ENCODE results near the gene WWOX. TPM values are rescaled to one million over a fixed set of nuclear protein-coding genes. Genes with fewer than 3 reads are reported as not detected.

WWOX gene
- total and polyA plus RNA-seq, 2 of the 13 experiments (the other 11 are each of a cell fraction or from before 2014, with no cell fraction given) = 9.1 to 37.4 TPM

DNA sequence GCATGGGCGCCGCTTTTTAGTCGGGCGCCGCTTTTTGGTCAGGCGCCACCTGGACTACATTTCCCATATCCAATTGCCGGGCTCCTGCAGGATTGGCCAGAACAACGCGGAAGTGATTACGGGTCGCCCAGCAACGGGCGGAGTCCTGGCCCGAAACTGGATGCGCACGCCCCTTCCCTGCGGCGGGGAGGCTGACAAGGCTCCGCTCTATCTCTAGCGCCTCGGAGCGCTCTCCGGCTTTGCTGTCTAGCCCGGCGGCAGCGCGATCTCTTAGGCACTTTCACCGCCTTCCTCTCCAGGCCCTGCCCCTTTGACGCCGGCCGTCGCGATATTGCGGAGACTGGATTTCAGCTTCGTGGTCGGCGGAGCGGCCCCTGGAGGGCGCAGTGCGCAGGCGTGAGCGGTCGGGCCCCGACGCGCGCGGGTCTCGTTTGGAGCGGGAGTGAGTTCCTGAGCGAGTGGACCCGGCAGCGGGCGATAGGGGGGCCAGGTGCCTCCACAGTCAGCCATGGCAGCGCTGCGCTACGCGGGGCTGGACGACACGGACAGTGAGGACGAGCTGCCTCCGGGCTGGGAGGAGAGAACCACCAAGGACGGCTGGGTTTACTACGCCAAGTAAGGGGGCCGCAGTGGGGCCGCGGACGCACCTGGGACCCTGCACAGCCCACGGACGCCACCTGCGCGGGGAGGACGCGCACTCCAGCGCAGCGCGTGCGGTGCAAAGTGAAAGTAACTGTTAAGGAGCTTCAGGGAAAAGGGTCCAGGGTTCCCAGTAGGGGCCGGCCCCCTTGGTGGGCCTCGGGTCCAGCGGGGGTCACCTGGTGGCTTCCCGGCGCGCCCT lies at the start of gene WWOX (continued):
- TF ChIP-seq, protein P1, sequence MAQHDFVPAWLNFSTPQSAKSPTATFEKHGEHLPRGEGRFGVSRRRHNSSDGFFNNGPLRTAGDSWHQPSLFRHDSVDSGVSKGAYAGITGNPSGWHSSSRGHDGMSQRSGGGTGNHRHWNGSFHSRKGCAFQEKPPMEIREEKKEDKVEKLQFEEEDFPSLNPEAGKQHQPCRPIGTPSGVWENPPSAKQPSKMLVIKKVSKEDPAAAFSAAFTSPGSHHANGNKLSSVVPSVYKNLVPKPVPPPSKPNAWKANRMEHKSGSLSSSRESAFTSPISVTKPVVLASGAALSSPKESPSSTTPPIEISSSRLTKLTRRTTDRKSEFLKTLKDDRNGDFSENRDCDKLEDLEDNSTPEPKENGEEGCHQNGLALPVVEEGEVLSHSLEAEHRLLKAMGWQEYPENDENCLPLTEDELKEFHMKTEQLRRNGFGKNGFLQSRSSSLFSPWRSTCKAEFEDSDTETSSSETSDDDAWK (CRISPR knock-in tag; IDR thresholded peaks at IDR 0.05) = no peak
- TF ChIP-seq MAFK (conservative IDR thresholded peaks at IDR 0.05 in 1 of 2, IDR thresholded peaks at IDR 0.05 in 1 of 2; ENCODE audit: low read length in 2 of 2) = no peak
- TF ChIP-seq, protein P2, sequence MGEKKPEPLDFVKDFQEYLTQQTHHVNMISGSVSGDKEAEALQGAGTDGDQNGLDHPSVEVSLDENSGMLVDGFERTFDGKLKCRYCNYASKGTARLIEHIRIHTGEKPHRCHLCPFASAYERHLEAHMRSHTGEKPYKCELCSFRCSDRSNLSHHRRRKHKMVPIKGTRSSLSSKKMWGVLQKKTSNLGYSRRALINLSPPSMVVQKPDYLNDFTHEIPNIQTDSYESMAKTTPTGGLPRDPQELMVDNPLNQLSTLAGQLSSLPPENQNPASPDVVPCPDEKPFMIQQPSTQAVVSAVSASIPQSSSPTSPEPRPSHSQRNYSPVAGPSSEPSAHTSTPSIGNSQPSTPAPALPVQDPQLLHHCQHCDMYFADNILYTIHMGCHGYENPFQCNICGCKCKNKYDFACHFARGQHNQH (CRISPR knock-in tag; IDR thresholded peaks at IDR 0.05) = peak; percentile 84
- TF ChIP-seq, protein P3, sequence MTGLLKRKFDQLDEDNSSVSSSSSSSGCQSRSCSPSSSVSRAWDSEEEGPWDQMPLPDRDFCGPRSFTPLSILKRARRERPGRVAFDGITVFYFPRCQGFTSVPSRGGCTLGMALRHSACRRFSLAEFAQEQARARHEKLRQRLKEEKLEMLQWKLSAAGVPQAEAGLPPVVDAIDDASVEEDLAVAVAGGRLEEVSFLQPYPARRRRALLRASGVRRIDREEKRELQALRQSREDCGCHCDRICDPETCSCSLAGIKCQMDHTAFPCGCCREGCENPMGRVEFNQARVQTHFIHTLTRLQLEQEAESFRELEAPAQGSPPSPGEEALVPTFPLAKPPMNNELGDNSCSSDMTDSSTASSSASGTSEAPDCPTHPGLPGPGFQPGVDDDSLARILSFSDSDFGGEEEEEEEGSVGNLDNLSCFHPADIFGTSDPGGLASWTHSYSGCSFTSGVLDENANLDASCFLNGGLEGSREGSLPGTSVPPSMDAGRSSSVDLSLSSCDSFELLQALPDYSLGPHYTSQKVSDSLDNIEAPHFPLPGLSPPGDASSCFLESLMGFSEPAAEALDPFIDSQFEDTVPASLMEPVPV (CRISPR knock-in tag; IDR thresholded peaks at IDR 0.05) = peak; percentile 86
- peak; percentile 97 for TF ChIP-seq CBX5 (CRISPR knock-in tag; IDR thresholded peaks at IDR 0.05; ENCODE audit: borderline replicate concordance)
- TF ChIP-seq ELF1 (CRISPR knock-in tag; IDR thresholded peaks at IDR 0.05) = peak; percentile 99
- TF ChIP-seq, protein P4, sequence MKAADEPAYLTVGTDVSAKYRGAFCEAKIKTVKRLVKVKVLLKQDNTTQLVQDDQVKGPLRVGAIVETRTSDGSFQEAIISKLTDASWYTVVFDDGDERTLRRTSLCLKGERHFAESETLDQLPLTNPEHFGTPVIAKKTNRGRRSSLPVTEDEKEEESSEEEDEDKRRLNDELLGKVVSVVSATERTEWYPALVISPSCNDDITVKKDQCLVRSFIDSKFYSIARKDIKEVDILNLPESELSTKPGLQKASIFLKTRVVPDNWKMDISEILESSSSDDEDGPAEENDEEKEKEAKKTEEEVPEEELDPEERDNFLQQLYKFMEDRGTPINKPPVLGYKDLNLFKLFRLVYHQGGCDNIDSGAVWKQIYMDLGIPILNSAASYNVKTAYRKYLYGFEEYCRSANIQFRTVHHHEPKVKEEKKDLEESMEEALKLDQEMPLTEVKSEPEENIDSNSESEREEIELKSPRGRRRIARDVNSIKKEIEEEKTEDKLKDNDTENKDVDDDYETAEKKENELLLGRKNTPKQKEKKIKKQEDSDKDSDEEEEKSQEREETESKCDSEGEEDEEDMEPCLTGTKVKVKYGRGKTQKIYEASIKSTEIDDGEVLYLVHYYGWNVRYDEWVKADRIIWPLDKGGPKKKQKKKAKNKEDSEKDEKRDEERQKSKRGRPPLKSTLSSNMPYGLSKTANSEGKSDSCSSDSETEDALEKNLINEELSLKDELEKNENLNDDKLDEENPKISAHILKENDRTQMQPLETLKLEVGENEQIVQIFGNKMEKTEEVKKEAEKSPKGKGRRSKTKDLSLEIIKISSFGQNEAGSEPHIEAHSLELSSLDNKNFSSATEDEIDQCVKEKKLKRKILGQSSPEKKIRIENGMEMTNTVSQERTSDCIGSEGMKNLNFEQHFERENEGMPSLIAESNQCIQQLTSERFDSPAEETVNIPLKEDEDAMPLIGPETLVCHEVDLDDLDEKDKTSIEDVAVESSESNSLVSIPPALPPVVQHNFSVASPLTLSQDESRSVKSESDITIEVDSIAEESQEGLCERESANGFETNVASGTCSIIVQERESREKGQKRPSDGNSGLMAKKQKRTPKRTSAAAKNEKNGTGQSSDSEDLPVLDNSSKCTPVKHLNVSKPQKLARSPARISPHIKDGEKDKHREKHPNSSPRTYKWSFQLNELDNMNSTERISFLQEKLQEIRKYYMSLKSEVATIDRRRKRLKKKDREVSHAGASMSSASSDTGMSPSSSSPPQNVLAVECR (CRISPR knock-in tag; IDR thresholded peaks at IDR 0.05; ENCODE audit: borderline replicate concordance) = peak; percentile 94; the same call in 1 of the 2 replicates
- TF ChIP-seq ZKSCAN5 (CRISPR knock-in tag; IDR thresholded peaks at IDR 0.05) = no peak; the same call in 1 of the 2 replicates
- peak; percentile 36; the same call in 1 of the 2 replicates for TF ChIP-seq GFI1 (CRISPR knock-in tag; IDR thresholded peaks at IDR 0.05; ENCODE audit: borderline replicate concordance)
- peak; percentile 67; the same call in 1 of the 2 replicates for TF ChIP-seq ZNF232 (CRISPR knock-in tag; IDR thresholded peaks at IDR 0.05; ENCODE audit: borderline replicate concordance)
- TF ChIP-seq ZNF333 (CRISPR knock-in tag; IDR thresholded peaks at IDR 0.05; ENCODE audit: borderline replicate concordance) = peak; percentile 95; the same call in 1 of the 2 replicates
- 0 out of 2 replicates have a peak, but pooled peaks have one; percentile 88 for TF ChIP-seq ZNF296 (CRISPR knock-in tag; conservative IDR thresholded peaks at IDR 0.05)
- TF ChIP-seq EHMT2 (IDR thresholded peaks at IDR 0.05; ENCODE audit: borderline replicate concordance, low read depth, low read length) = no peak; the same call in 1 of the 2 replicates
- peak; percentile 91 for TF ChIP-seq ZBTB7A (CRISPR knock-in tag; IDR thresholded peaks at IDR 0.05)
- TF ChIP-seq FOXK1 (CRISPR knock-in tag; IDR thresholded peaks at IDR 0.05; ENCODE audit: borderline replicate concordance, low read depth) = peak; percentile 91
- TF ChIP-seq KDM2A (CRISPR knock-in tag; IDR thresholded peaks at IDR 0.05; ENCODE audit: borderline replicate concordance, low read depth) = peak; percentile 99
- TF ChIP-seq MAFG (CRISPR knock-in tag; IDR thresholded peaks at IDR 0.05) = no peak
- no peak for TF ChIP-seq HMGA1 (CRISPR knock-in tag; conservative IDR thresholded peaks at IDR 0.05)
